ENCODE data around the gene ANKS1A.
"Not testable (repeated sequence)": the region's sequence is repeated elsewhere in the genome, so short reads cannot be mapped to it uniquely, and the experiment has no call there.

Gene ANKS1A

GRCh38 chr6:34990971-34991560, 102.0 kb downstream of the ANKS1A start:
- in situ Hi-C loops (cut with MboI; ENCODE audit: low sequenced_read_pairs), result no loop called here

- in situ Hi-C loops (cut with MboI; ENCODE audit: low sequenced_read_pairs), result no loop called here
Observed at GRCh38 chr6:34992376-34992775, 103.3 kb downstream of the ANKS1A start.

GRCh38 chr6:34993213-34993612, 104.2 kb downstream of the ANKS1A start:
- in situ Hi-C loops (cut with MboI; ENCODE audit: low sequenced_read_pairs), result no loop called here

GRCh38 chr6:34994693-34995092, 105.6 kb downstream of the ANKS1A start:
- in situ Hi-C loops (cut with MboI; ENCODE audit: low sequenced_read_pairs), result no loop called here

GRCh38 chr6:34998417-34998816, 109.4 kb downstream of the ANKS1A start:
- in situ Hi-C loops (cut with MboI; ENCODE audit: low sequenced_read_pairs), result not testable (repeated sequence)

GRCh38 chr6:34999153-34999552, 110.1 kb downstream of the ANKS1A start:
- in situ Hi-C loops (cut with MboI; ENCODE audit: low sequenced_read_pairs), result not testable (repeated sequence)

GRCh38 chr6:34999962-35000361, 110.9 kb downstream of the ANKS1A start:
- in situ Hi-C loops (cut with MboI; ENCODE audit: low sequenced_read_pairs), result not testable (repeated sequence)

GRCh38 chr6:35001349-35001748, 112.3 kb downstream of the ANKS1A start:
- in situ Hi-C loops (cut with MboI; ENCODE audit: low sequenced_read_pairs), result not testable (repeated sequence)

GRCh38 chr6:35003886-35004530, 115.0 kb downstream of the ANKS1A start:
- in situ Hi-C loops (cut with MboI; ENCODE audit: low sequenced_read_pairs), result not testable (repeated sequence)

GRCh38 chr6:35007016-35007415, 118.0 kb downstream of the ANKS1A start:
- in situ Hi-C loops (cut with MboI; ENCODE audit: low sequenced_read_pairs), result no loop called here

GRCh38 chr6:35008858-35009257, 119.8 kb downstream of the ANKS1A start:
- in situ Hi-C loops (cut with MboI; ENCODE audit: low sequenced_read_pairs), result no loop called here

- in situ Hi-C loops (cut with MboI; ENCODE audit: low sequenced_read_pairs), result no loop called here
Observed at GRCh38 chr6:35011096-35012041, 122.3 kb downstream of the ANKS1A start.

- in situ Hi-C loops (cut with MboI; ENCODE audit: low sequenced_read_pairs), result no loop called here
Observed at GRCh38 chr6:35013701-35014100, 124.6 kb downstream of the ANKS1A start.

- in situ Hi-C loops (cut with MboI; ENCODE audit: low sequenced_read_pairs), result no loop called here
Observed at GRCh38 chr6:35014341-35014740, 125.3 kb downstream of the ANKS1A start.

- in situ Hi-C loops (cut with MboI; ENCODE audit: low sequenced_read_pairs), result no loop called here
Observed at GRCh38 chr6:35014786-35015185, 125.7 kb downstream of the ANKS1A start.

GRCh38 chr6:35015476-35015875, 126.4 kb downstream of the ANKS1A start:
- in situ Hi-C loops (cut with MboI; ENCODE audit: low sequenced_read_pairs), result no loop called here

GRCh38 chr6:35015996-35016395, 126.9 kb downstream of the ANKS1A start:
- in situ Hi-C loops (cut with MboI; ENCODE audit: low sequenced_read_pairs), result no loop called here

GRCh38 chr6:35016502-35017321, 127.7 kb downstream of the ANKS1A start:
- in situ Hi-C loops (cut with MboI; ENCODE audit: low sequenced_read_pairs), result no loop called here

- in situ Hi-C loops (cut with MboI; ENCODE audit: low sequenced_read_pairs), result no loop called here
Observed at GRCh38 chr6:35017411-35018181, 128.5 kb downstream of the ANKS1A start.

GRCh38 chr6:35018182-35018519, 129.1 kb downstream of the ANKS1A start:
- in situ Hi-C loops (cut with MboI; ENCODE audit: low sequenced_read_pairs), result no loop called here

Measured in hTERT RPE-1 (cell line).